PC-9 (cell line): ENCODE measurements around the gene INSYN2B.

Experiments used
- EZH2 ChIP-seq: fragments of 200-600 bp; sonication (generic); IDR thresholded peaks from 2 replicates; pipeline ENCODE4 v1.8.0; 2017; ENCODE audit warnings: antibody characterized with exemption, low read depth
- TF ChIP-seq, protein P1 (sequence below): fragments of 200-600 bp; sonication (generic); conservative IDR thresholded peaks from 2 replicates; pipeline ENCODE4 v1.6.1; 2017; ENCODE audit warnings: mixed run types, antibody characterized with exemption, mild to moderate bottlenecking, moderate library complexity

DNA sequence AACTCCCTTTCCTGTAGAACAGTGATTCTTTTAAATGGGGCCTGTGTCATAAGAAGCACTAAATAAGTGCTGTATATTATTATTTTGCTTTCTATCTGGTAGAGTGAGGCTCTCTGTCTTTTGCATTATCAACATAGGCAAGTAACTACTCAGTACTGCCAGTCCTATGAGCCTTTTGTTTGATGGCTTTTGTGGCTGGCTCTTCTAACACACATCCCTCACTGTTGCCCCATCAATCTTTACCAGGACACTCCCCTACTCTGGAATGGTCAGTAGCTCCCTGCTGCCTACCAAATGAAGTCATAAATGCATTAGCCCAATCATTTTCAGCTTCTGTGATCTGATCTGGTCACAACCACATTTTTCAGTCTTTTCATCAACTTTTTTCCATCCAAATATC, 137.6 kb downstream of the INSYN2B start:
- TF ChIP-seq, protein P1, sequence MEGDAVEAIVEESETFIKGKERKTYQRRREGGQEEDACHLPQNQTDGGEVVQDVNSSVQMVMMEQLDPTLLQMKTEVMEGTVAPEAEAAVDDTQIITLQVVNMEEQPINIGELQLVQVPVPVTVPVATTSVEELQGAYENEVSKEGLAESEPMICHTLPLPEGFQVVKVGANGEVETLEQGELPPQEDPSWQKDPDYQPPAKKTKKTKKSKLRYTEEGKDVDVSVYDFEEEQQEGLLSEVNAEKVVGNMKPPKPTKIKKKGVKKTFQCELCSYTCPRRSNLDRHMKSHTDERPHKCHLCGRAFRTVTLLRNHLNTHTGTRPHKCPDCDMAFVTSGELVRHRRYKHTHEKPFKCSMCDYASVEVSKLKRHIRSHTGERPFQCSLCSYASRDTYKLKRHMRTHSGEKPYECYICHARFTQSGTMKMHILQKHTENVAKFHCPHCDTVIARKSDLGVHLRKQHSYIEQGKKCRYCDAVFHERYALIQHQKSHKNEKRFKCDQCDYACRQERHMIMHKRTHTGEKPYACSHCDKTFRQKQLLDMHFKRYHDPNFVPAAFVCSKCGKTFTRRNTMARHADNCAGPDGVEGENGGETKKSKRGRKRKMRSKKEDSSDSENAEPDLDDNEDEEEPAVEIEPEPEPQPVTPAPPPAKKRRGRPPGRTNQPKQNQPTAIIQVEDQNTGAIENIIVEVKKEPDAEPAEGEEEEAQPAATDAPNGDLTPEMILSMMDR: no peak
- TF ChIP-seq EZH2: no peak
